Fibroblast of mammary gland (primary cell): ENCODE data around the gene CD19.
"Not testable (repeated sequence)": the region's sequence is repeated elsewhere in the genome, so short reads cannot be mapped to it uniquely, and the experiment has no call there.

Source experiments
- DNase-seq: peaks from one replicate; pipeline ENCODE4 v3.0.0-alpha.2; 2010; ENCODE audit warnings: low read depth
- H3K4me3 ChIP-seq: 2 replicates; pipeline ENCODE4 v1.5.1; 2011; ENCODE audit warnings: low read depth, mild to moderate bottlenecking, low read length, moderate library complexity; ENCODE audit not compliant: control insufficient read depth
- CTCF ChIP-seq: conservative IDR thresholded peaks from 2 replicates; pipeline ENCODE4 v1.5.1; 2011; ENCODE audit warnings: low read depth, low read length, inconsistent platforms; ENCODE audit not compliant: control insufficient read depth, insufficient read depth

Gene CD19

GRCh38 chr16:28925386-28926228 is 6.2 kb upstream of the CD19 start:
- peak overlapping the region; percentile 78 for H3K4me3 ChIP-seq
- no peak for TF ChIP-seq CTCF
- peak; percentile 77 for DNase-seq

GRCh38 chr16:28926284-28926683 is 5.5 kb upstream of the CD19 start:
- not testable (repeated sequence) for H3K4me3 ChIP-seq, DNase-seq

- H3K4me3 ChIP-seq: no peak overlapping the region
- TF ChIP-seq CTCF: no peak
- no peak for DNase-seq
Observed at GRCh38 chr16:28927815-28928214, 4.0 kb upstream of the CD19 start.

GRCh38 chr16:28930203-28930602 is 1.6 kb upstream of the CD19 start:
- no peak overlapping the region for H3K4me3 ChIP-seq
- DNase-seq: no peak
- TF ChIP-seq CTCF: no peak

GRCh38 chr16:28930652-28931051 is 1.1 kb upstream of the CD19 start:
- TF ChIP-seq CTCF: no peak
- no peak overlapping the region for H3K4me3 ChIP-seq
- no peak for DNase-seq

- DNase-seq: no peak
- H3K4me3 ChIP-seq: no peak overlapping the region
- no peak for TF ChIP-seq CTCF
Observed at GRCh38 chr16:28932339-28933141, 769 bp downstream of the CD19 start.

- DNase-seq: no peak
- no peak overlapping the region for H3K4me3 ChIP-seq
- TF ChIP-seq CTCF: no peak
Observed at GRCh38 chr16:28933171-28933570, 1.4 kb downstream of the CD19 start.
